Fibroblast of mammary gland (primary cell): ENCODE measurements around the gene MAPK1IP1L.

Experiments
- DNase-seq: peaks from one replicate; pipeline ENCODE4 v3.0.0-alpha.2; 2010; ENCODE audit warnings: low read depth
- H3K4me3 ChIP-seq: 2 replicates; pipeline ENCODE4 v1.5.1; 2011; ENCODE audit warnings: low read depth, mild to moderate bottlenecking, low read length, moderate library complexity; ENCODE audit not compliant: control insufficient read depth
- TF ChIP-seq, protein P1 (sequence below): conservative IDR thresholded peaks from 2 replicates; pipeline ENCODE4 v1.5.1; 2011; ENCODE audit warnings: low read depth, low read length, inconsistent platforms; ENCODE audit not compliant: control insufficient read depth, insufficient read depth

Gene MAPK1IP1L

DNA sequence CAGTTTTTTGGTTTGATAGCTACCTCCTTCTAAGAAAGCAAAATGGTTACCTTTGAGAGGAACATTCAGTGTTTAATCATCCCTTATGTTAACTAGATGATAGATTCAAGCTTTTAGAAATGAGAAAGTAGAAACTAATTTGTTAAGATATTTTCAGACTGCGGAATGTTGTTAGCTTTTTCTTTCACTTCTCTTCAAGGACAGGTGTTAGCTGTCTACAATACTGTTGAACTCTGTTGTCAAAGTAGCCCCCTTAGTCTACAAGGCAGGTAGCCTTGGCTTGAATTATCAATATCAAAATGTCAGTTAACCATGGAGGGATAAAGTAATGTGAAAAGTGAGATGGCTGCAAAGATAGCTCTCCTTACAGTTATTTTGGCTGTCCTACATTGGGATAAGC, 14.8 kb downstream of the MAPK1IP1L start:
- no peak overlapping the region for H3K4me3 ChIP-seq
- TF ChIP-seq, protein P1, sequence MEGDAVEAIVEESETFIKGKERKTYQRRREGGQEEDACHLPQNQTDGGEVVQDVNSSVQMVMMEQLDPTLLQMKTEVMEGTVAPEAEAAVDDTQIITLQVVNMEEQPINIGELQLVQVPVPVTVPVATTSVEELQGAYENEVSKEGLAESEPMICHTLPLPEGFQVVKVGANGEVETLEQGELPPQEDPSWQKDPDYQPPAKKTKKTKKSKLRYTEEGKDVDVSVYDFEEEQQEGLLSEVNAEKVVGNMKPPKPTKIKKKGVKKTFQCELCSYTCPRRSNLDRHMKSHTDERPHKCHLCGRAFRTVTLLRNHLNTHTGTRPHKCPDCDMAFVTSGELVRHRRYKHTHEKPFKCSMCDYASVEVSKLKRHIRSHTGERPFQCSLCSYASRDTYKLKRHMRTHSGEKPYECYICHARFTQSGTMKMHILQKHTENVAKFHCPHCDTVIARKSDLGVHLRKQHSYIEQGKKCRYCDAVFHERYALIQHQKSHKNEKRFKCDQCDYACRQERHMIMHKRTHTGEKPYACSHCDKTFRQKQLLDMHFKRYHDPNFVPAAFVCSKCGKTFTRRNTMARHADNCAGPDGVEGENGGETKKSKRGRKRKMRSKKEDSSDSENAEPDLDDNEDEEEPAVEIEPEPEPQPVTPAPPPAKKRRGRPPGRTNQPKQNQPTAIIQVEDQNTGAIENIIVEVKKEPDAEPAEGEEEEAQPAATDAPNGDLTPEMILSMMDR: no peak
- DNase-seq: no peak

DNA sequence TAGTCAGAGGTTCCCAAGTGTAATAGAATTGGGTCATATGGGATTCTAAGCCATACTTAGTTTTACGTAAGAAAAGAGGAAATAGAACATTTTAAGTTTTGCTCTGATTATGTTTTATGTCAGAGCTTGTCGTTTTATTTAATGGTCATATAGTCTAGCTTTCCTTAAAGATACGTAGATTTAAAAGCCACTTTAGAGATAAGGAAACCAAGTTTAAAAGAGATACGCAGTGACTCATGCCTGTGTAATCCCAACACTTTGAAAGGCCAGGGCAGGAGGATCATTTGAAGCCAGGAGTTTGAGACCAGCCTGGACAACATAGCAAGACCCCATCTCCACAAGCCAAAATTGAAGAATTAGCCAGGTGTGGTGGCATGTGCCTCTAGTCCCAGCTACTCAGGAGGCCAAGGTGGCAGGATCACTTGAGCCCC, 19.5 kb downstream of the MAPK1IP1L start:
- H3K4me3 ChIP-seq: no peak overlapping the region
- TF ChIP-seq, protein P1: no peak
- DNase-seq: no peak

DNA sequence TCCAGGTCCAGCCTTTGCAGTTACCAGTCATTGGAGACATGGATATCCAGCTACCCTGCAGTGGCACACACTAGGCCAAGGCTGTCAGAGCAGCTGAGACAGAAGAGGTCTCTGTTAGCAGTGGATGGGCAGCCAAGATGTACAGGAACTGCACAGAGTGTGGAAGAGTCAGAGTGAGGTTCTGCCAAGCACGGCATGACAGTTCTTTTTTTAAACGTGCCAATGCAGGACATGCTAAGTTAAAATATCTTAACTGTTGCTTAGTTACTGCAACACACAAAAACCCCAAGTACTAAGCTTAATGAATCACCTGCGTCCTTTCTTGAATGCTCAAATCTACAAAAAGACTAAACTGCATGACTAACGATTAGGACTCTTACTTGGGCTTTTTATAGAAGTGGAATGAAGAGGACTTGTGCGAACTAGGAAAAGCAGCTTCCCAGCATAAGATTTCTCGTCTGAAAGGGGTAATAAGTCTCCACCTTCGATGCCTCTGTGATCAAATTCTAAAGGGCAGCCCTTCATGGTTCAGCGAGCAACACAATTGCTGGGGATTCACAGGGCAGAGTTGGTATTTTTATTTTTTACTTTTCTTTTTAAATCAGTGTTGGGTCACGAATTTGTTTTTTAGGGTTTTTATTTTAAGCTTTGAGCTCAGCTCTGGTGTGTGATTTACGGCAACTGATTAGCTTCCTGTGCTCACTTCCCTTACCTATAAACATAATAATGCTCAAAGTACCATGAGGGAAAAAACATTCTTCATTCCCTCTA, 20.6 kb downstream of the MAPK1IP1L start:
- H3K4me3 ChIP-seq: no peak overlapping the region
- TF ChIP-seq, protein P1: no peak
- DNase-seq: peak; percentile 92

DNA sequence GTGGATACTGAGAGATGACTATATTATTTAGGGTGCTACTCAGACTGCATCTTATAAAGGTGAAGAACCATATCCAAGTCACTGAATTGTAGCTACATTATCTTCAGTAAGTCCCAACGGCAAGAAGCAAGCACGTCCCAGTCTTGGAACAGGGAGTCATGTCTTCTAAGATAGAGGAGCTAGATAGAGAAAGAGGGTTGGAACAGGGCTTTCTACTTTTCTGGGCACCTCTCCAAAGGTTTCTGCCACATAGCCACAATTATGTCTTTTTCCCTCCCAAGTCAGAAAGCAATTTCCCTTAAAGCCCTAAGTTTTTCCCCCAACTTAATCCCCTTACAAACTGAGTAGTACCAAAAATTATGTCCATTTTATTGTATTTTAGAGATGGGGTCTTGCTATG, 22.4 kb downstream of the MAPK1IP1L start:
- TF ChIP-seq, protein P1: no peak
- H3K4me3 ChIP-seq: no peak overlapping the region
- DNase-seq: peak; percentile 56

DNA sequence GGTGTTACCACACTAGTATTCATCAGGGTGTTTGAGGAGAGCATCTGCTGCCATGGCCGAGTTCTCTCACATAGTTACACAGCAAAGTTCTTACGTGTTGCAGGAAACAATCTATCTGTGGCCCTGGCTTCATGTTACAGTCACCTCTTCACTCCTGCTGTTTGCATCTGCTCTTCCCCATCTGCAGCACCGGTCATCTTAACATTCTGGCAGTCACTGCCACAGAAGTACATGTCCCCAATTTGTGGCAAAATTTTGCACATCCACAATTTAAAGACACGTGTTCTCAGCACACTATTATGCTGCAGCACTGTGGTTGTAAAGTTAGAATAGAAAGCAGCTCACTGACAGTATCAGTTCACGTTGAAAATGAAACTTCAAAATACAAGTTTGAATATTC, 23.2 kb downstream of the MAPK1IP1L start:
- peak; percentile 31 for DNase-seq
- TF ChIP-seq, protein P1: no peak
- no peak overlapping the region for H3K4me3 ChIP-seq

DNA sequence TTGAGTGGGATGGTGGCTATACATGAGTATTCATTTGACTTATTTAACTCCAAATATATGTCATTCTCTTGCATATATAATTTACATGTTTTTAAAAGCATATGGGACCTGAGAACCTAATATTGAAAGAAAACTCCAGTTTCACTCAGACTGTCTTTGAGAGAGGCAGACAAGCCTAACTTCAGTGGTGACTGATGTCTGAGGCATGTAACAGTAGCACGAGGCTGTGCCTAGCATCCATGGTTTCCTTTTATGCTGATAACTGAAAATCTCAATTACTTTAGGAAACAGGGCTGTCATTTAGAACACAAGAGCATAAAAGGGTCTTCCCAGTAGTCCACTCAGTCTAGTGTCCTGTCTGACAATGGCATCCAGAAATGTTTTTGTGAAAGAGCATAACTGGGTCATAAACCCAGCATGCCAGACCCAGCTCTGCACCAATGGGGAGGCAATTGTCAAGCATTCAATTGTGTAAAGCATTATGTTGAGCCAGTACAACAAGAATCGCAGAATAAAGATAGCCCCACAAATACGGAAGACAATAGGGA, 24.3 kb downstream of the MAPK1IP1L start:
- TF ChIP-seq, protein P1: no peak
- peak; percentile 23 for DNase-seq
- H3K4me3 ChIP-seq: no peak overlapping the region
